Ramos (cell line): ENCODE data around the gene CHRM1.

Source experiments
- in situ Hi-C: fragments of 300-500 bp; cut with MboI; formaldehyde crosslinking; loops from one replicate; pipeline ENCODE4 v1.14.3; 2022; ENCODE audit warnings: low sequenced_read_pairs; ENCODE audit not compliant: unreplicated experiment

The CHRM1 gene

DNA sequence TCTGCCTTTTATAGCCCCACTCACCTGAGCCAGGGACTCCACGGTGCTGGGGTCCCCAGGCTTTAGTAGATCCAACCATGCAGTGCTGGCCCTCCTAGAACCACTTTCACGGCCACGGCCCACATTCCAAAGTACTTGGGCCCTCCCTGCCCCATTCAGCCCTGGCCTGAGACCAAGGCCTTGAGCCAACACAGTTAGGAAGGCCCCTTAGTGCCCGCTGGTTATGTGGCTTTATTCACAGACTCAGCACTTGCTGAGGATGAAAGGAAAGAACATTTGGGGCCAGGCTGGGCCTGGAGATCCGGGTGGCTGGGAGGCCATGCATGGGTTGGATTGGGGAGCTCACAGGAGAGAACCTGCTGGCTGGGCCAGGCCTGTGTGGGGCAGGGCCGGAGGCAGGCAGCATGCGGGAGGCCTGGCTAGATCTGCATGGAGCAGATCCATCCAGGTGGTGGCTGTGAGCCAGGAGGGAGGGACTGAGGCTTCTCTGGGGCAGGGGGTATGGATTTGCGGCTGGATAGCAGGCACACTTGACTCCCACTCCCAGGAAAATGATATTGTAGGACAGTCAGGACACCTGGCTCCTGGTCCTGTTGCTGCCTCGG is 12.6 kb downstream of the CHRM1 start:
- in situ Hi-C loops, result loop anchor here (5.0 to 10.0 kb wide), 2 partner anchors 114 to 306 kb away; no protein-coding TSS in a partner anchor

DNA sequence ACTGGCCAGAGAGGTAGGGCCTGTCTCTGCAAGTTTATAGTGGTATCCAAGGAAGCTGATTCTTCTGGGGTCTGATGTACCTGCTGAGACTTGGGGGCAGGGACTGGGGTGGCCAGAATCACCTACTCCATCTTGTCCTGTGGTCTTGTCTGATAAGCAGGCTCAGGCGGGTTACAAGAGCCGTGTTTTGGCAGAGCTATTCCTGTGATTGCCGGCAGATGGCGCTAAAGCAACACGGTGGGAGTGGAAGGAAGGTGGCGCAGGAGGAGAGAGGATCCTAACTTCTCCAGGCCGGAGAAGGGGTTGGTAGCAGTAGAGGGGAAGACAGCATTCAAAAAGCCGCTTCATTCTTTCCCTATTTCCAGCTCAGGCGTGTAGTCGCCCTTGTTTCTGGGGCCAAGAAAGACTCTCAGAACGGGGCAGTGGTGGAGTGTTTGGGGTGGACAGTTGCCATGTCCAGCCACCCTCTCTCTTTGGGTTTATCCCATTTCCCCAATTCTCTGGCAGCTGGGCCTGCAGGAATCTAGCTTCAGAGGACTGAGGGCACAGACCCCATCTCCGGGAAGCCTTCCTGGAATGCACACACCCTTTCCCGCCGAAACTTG is 15.1 kb downstream of the CHRM1 start:
- in situ Hi-C loops, result loop anchor here (5.0 to 10.0 kb wide), 2 partner anchors 116 to 309 kb away; no protein-coding TSS in a partner anchor

DNA sequence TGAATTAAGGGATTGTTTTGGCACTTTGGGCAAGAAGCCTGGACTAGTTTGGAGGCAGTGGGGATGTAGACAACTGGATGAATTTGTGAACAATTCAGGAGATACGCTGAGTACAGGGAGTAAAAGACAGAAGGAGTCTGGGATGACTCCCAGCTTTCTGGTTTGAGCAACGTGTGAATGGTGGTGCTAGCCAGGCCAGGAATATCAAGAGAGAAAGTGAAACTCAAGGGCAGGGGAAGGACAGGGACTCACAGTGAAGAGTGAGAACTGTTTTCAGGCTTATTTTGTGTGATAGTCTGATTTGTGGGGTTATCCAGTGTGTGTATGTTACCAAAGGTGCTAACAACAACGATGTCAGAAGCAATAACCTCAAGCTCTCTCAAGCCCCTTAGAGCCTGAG is 15.9 kb downstream of the CHRM1 start:
- in situ Hi-C loops, result loop anchor here (5.0 to 10.0 kb wide), 2 partner anchors 117 to 310 kb away; no protein-coding TSS in a partner anchor

DNA sequence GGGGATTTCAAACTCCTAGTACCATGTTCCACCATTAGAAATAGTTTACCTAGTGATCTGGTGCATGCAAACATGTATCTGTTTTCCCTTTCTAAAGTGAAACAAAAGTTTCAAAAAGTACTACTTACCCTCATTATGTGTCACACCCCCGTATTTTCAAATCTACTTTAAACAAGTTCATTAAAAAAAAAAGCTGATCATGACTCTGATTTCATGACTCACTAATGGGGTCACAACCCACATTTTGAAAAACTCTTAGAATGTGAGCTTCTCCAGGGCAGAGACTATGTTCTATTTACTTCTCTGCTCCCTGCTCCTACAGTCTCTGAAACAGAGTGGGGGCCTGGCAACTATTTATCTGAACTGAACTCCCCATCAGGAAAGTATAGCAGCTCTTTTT is 18.2 kb downstream of the CHRM1 start:
- in situ Hi-C loops, result loop anchor here (10.0 kb wide), 1 partner anchor 312 kb away; no protein-coding TSS in a partner anchor

DNA sequence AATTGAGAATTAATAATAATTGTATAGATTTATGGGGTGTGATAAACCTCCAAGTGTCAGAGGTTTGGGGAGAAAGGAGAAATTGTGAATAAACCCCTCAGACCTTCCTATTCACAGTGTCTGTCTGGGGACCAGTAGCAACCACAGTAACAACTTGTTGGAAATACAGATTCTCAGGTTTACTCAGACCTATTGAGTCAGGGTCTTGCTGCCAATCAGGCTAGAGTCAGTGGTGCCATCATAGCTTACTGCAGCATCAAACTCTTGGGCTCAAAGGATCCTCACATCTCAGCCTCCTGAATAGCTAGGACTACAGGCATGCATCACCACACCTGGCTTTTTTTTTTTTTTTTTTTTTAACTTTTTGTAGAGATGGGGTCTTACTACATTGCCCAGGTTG is 23.1 kb downstream of the CHRM1 start:
- in situ Hi-C loops, result loop anchor here (25.0 kb wide), 1 partner anchor 486 kb away; the partner anchor contains the start of gene SCGB1A1

DNA sequence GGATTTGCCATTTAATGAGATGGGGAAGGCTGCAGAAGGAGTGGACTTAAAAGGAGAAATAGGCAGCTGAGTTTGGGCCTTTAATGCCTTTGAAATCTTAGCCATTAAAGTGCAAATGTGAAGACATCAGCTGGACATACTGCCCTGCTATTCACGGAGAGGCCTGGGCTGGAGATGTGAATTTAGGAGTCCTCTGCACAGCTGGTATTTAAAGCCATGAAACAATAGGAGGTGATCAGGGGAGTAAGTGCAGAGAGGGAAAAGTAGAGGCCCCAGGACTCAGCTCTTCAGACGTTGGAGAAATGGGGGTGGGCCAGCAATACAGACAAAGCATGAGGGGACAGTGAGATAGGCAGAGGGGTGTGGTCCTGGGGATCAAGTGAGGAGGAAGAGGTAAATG is 23.9 kb downstream of the CHRM1 start:
- in situ Hi-C loops, result loop anchor here (25.0 kb wide), 1 partner anchor 485 kb away; the partner anchor contains the start of gene SCGB1A1

DNA sequence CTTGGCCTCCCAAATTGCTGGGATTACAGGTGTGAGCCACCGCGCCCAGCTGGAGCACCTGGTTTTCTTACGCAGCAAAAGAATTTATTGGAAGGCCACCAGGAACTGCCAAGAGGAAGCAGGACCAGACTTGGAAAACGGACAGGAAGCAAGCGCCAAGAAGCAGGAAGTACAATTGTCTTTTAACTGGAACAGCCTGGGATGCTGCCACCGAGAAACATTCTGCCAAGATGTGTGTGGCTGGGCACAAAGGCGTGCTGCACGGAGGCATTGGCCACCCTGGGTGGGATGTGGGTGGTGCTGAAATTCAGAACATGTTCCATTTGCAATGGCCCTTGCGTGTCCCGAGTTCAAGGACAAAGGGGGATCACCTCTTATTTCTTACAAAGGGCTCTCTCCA is 25.1 kb downstream of the CHRM1 start:
- in situ Hi-C loops, result loop anchor here (25.0 kb wide), 1 partner anchor 484 kb away; the partner anchor contains the start of gene SCGB1A1

DNA sequence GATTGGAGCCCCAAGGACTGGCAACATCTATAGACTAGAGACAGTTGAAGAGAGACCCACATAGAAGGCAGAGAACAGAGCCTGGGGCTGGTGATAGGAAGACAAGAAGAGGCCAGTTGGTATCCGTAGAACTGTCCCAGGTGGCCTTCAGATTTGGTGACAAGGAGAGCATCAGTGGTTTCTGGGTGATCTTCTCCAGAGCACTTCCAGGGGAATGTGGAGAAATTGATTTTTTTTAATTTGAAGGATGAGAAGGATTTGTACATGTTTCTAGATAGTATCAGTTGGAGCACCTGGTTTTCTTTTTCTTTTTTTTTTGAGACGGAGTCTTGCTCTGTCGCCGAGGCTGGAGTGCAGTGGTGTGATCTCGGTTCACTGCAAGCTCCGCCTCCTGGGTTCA is 25.7 kb downstream of the CHRM1 start:
- in situ Hi-C loops, result loop anchor here (25.0 kb wide), 1 partner anchor 483 kb away; the partner anchor contains the start of gene SCGB1A1

DNA sequence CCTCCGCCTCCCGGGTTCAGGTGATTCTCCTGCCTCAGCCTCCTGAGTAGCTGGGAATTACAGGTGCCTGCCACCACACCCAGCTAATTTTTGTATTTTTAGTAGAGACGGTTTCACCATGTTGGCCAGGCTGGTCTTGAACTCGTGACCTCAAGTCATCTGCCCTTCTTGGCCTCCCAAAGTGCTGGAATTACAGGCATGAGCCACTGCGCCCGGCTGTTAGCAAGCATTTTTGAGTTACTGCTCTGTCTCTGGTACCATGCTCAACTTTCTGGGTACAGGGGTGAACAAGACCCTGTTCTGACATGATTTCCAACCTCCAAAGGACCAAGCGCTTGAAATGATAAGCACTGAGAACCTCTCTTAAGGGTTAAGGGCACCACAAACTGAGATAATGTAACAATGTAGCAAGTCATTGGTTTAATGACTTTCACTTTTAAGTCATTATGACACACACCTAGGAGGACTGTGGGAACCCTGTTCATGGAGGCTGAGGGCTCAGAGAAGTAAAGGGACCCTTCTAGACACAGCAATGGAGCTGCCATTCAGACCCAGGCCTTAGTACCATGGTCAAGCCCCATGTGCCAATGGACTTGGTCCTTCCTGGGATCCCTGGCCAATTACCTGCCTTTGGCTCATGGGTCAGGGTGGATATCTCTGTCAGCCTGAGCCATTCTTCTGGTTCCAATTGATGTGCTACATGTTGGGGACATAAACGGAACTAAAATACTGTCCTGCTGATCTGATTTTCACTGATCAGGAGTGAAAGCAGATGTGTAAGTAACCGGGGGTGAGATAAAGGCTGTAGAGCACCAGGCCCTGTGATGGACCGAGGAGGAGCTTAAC is 28.9 kb downstream of the CHRM1 start:
- in situ Hi-C loops, result loop anchor here (25.0 kb wide), 1 partner anchor 480 kb away; the partner anchor contains the start of gene SCGB1A1

DNA sequence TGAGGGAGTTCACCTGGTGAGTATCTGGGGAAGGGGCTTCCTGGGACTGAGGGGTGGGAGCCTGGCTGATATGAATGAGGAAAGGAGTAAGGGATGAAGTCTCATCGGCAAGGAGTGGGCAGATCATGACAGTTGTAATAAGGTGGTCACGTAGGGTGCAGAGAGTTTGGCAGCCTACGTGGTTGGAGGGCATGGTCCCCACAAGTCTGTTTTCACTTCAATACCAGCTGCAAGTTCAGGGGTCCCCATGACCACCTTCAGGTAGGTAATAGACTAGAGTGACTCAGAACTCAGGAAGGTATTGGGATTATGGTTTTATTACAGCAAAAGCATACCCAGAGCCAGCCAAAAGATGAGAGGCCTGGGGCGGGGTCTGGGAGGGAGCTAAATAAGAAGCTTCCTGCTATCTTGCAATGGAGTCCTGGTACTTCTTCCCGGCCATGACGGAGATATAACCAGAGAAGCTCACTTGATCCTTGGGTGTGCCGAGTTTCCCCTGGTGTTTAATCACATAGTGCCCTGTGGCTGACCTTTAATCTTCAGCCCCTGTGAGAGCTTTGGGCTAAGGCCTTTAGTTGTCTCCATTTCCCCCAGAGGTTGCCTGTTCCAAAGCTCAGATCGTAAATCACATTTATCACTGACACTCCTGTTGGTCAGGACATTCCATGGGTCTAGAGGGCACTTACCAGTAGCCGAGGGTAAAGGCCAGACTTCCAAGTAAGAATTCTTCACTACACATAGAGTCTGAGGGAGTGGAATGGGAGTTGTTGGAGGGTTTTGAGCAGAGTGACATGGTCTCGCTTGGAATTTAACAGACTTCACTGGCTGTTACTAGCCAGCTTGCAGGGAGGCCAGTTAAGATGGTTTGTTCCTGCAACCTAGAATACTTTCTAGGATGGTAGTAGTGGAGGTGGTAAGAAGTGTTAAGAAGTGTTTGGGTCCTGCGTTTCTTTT is 31.4 kb downstream of the CHRM1 start:
- in situ Hi-C loops, result loop anchor here (25.0 kb wide), 1 partner anchor 477 kb away; the partner anchor contains the start of gene SCGB1A1

DNA sequence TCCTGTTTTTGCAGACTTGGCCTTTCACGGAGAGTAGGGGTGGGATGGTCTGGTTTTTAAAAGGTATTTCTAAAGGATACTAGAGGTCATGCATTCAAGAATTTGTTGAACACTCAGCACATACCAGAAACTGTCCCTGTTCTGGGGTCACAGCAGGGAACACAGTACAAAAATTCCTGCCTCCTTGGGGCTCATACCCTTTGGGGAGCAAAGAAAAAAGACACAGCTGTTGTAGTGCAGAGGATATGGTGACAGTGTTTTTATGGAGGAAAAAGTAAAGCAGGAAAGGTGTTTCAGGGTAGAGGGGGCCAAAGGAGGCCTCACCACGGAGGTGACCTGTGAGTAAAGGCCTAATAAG is 32.1 kb downstream of the CHRM1 start:
- in situ Hi-C loops, result loop anchor here (25.0 kb wide), 1 partner anchor 477 kb away; the partner anchor contains the start of gene SCGB1A1

DNA sequence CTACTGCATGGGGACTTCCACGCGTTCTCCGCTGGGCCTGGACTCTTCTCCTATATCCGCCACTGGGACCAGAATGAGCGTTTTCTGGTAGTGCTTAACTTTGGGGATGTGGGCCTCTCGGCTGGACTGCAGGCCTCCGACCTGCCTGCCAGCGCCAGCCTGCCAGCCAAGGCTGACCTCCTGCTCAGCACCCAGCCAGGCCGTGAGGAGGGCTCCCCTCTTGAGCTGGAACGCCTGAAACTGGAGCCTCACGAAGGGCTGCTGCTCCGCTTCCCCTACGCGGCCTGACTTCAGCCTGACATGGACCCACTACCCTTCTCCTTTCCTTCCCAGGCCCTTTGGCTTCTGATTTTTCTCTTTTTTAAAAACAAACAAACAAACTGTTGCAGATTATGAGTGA is 32.8 kb downstream of the CHRM1 start:
- in situ Hi-C loops, result loop anchor here (25.0 kb wide), 1 partner anchor 476 kb away; the partner anchor contains the start of gene SCGB1A1

DNA sequence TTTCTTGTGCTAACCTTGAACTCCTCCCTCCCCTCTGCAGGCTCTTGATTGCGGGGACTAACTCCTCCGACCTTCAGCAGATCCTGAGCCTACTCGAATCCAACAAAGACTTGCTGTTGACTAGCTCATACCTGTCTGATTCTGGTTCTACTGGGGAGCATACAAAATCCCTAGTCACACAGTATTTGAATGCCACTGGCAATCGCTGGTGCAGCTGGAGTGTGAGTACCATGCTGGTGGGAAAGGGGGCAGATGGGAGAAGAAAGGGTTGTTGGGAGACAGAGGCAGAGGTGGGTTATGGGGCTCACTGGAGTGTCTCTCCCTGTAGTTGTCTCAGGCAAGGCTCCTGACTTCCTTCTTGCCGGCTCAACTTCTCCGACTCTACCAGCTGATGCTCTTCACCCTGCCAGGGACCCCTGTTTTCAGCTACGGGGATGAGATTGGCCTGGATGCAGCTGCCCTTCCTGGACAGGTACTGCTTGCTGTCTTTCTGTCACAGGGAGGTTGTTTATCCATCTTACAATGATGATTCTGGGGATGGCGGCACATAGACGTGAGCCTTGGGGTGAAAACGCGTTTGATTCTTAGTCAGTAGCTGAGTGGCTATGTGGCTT is 35.9 kb downstream of the CHRM1 start:
- in situ Hi-C loops, result loop anchor here (25.0 kb wide), 1 partner anchor 473 kb away; the partner anchor contains the start of gene SCGB1A1

DNA sequence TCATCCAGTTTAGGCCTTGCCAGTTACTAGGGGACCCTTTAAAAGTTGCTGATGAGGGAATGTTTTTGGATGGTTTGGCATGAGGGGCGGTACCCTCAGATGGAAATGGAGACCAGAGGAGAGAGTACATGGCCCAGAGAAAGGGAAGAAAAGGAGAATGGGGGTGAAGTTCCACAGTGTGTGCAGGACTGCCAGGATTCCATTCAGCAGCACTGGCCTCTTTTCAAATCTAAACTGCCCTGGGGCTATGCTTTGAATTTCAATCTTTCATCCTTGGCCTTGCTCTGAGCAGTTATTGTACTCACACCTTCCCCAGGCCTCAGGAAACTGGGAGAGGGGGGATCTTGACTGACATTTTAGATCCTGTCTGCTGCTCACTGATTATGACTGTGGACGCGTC is 37.5 kb downstream of the CHRM1 start:
- in situ Hi-C loops, result loop anchor here (25.0 kb wide), 1 partner anchor 471 kb away; the partner anchor contains the start of gene SCGB1A1

DNA sequence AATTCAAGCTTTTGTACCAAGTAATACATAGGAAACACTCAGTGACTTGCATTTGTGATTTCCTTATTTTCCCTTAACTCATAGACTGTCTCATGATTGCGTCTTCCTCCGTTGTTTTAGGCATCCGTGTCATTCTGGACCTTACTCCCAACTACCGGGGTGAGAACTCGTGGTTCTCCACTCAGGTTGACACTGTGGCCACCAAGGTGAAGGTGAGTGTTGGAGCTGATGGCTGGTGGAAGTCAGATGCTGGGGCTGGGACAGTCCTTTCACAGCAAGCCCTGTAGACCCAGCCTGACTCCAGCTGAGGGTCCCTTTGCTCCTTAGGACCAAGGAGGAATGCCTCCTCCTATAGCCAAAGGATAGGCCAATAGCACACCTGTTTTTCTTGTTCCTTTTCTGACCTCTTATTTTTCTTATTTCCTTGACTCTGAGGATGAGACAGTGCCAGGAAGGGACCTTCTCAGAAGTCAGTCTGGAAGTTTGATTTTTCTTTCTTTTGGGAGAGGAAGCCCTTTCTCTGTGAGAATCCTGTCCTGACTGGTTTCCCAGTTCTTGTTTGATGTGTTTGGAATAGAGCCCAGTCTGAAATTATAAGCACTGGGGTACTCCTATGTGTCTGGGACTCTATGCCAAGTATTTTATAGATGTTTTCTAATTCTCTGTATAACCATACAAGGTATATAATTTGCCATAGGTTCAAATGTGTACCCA is 38.2 kb downstream of the CHRM1 start:
- in situ Hi-C loops, result loop anchor here (25.0 kb wide), 1 partner anchor 471 kb away; the partner anchor contains the start of gene SCGB1A1

DNA sequence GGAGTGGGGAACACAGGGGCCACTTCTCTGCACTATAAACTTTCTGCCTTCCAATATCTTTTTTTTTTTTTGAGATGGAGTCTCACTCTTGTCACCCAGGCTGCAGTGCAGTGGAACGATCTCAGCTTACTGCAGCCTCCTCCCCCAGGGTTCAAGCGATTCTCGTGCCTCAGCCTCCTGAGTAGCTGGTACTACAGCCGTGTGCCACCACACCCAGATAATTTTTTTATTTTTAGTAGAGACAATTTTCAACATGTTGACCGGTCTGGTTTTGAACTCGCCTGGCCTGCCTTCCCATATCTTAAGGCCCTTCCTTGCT is 38.8 kb downstream of the CHRM1 start:
- in situ Hi-C loops, result loop anchor here (25.0 kb wide), 1 partner anchor 470 kb away; the partner anchor contains the start of gene SCGB1A1

DNA sequence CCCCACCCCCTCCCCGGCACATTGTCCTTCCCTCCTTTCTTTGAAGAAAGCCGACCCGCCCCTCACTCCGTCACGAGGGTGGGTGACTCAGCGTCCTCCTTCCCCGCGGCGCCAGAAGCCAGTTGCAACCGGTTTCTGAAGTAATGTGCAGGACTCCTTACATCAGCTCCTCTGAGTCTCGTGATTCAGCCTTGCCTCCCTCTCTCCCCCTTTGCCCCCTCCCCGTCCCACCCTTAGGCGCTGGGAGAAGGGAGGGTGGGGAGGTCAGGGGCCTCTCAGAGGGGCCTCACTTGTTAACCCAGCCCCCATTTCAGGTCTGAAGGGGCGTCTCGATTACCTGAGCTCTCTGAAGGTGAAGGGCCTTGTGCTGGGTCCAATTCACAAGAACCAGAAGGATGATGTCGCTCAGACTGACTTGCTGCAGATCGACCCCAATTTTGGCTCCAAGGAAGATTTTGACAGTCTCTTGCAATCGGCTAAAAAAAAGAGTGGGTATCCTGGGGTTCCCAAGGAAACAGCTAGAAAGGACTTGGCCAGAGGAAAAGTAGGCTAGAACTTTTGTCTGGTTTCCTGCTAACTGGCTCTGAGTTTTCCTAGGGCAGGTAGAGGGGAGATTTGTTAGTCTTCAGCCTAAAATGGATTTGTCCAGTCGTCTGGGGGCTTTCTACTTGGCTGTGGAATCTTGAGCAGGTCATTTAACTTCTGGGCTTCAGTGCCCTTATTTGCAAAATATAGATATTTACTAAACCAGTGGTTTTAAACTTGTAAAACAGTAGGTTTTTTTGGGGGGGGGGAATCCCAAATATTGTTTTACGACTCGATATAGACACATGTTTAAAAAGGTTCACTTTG is 39.4 kb downstream of the CHRM1 start:
- in situ Hi-C loops, result loop anchor here (25.0 kb wide), 1 partner anchor 470 kb away; the partner anchor contains the start of gene SCGB1A1
